IPS-20b (cell line): Measurements from ENCODE around the gene CHST8.

Experiments used
- H3K27ac ChIP-seq: one replicate; pipeline ENCODE4 v1.5.1; 2013; ENCODE audit warnings: low read length
- H3K27me3 ChIP-seq: 2 replicates; pipeline ENCODE4 v1.6.1; 2013; ENCODE audit warnings: mild to moderate bottlenecking, low read length, inconsistent platforms; ENCODE audit not compliant: insufficient read depth
- H3K36me3 ChIP-seq: 2 replicates; pipeline ENCODE4 v1.6.1; 2013; ENCODE audit warnings: low read depth, mild to moderate bottlenecking, inconsistent platforms, low read length, moderate library complexity; ENCODE audit not compliant: insufficient read depth
- H3K4me1 ChIP-seq: 2 replicates; pipeline ENCODE4 v1.6.1; 2013; ENCODE audit warnings: mild to moderate bottlenecking, control low read depth, inconsistent platforms, low read length, moderate library complexity; ENCODE audit not compliant: insufficient read depth
- H3K4me3 ChIP-seq: 2 replicates; pipeline ENCODE4 v1.5.1; 2013; ENCODE audit warnings: mild to moderate bottlenecking, low read length, inconsistent platforms
- H3K9ac ChIP-seq: 2 replicates; pipeline ENCODE4 v1.6.1; 2013; ENCODE audit warnings: low read depth, mild to moderate bottlenecking, inconsistent platforms, low read length, moderate library complexity
- H3K9me3 ChIP-seq: 2 replicates; pipeline ENCODE4 v1.6.1; 2013; ENCODE audit warnings: mild to moderate bottlenecking, low read depth, low read length, inconsistent platforms; ENCODE audit not compliant: insufficient read depth

CHST8 gene

GRCh38 chr19:33771384-33772101 lies 149.8 kb downstream of the CHST8 start:
- no peak overlapping the region for H3K4me3 ChIP-seq
- H3K9ac ChIP-seq = peak overlapping the region; percentile 32; the same call in 1 of the 2 replicates
- H3K27ac ChIP-seq = no peak overlapping the region
- H3K9me3 ChIP-seq = no peaks in the 10 kb centered on the region
- no peaks in the 10 kb centered on the region for H3K36me3 ChIP-seq
- H3K27me3 ChIP-seq = no peaks in the 10 kb centered on the region; the same call in 1 of the 2 replicates
- no peaks in the 10 kb centered on the region for H3K4me1 ChIP-seq

- no peak overlapping the region for H3K4me3 ChIP-seq
- no peaks in the 10 kb centered on the region for H3K9me3 ChIP-seq
- H3K4me1 ChIP-seq = no peaks in the 10 kb centered on the region
- H3K9ac ChIP-seq = no peak overlapping the region
- no peaks in the 10 kb centered on the region; the same call in 1 of the 2 replicates for H3K27me3 ChIP-seq
- no peaks in the 10 kb centered on the region for H3K36me3 ChIP-seq
- no peak overlapping the region for H3K27ac ChIP-seq
Measured at GRCh38 chr19:33772102-33772857, 150.5 kb downstream of the CHST8 start.

- no peaks in the 10 kb centered on the region for H3K4me1 ChIP-seq
- no peak overlapping the region for H3K27ac ChIP-seq
- H3K9me3 ChIP-seq = no peaks in the 10 kb centered on the region
- no peak overlapping the region for H3K9ac ChIP-seq
- H3K27me3 ChIP-seq = no peaks in the 10 kb centered on the region; the same call in 1 of the 2 replicates
- H3K36me3 ChIP-seq = no peaks in the 10 kb centered on the region
- H3K4me3 ChIP-seq = no peak overlapping the region
Measured at GRCh38 chr19:33772858-33773180, 151.1 kb downstream of the CHST8 start.

GRCh38 chr19:33773704-33774624 lies 152.2 kb downstream of the CHST8 start:
- Histone ChIP-seq H3K27me3 (peaks cover 8% of the 10 kb centered on the region), H3K4me1 (no peaks in the 10 kb centered on the region), H3K4me3 (no peak overlapping the region), H3K9me3 (no peaks in the 10 kb centered on the region), H3K36me3 (no peaks in the 10 kb centered on the region), H3K27ac (no peak overlapping the region), H3K9ac (no peak overlapping the region)

- Histone ChIP-seq H3K36me3 (no peaks in the 10 kb centered on the region), H3K4me1 (no peaks in the 10 kb centered on the region), H3K9me3 (no peaks in the 10 kb centered on the region), H3K27ac (no peak overlapping the region), H3K4me3 (no peak overlapping the region), H3K9ac (no peak overlapping the region), H3K27me3 (peaks cover 16% of the 10 kb centered on the region)
Measured at GRCh38 chr19:33774751-33775150, 153.0 kb downstream of the CHST8 start.

- Histone ChIP-seq H3K36me3 (no peaks in the 10 kb centered on the region), H3K9me3 (no peaks in the 10 kb centered on the region), H3K9ac (no peak overlapping the region), H3K27me3 (peaks cover 21% of the 10 kb centered on the region; the same call in 1 of the 2 replicates), H3K4me3 (no peak overlapping the region), H3K4me1 (no peaks in the 10 kb centered on the region), H3K27ac (no peak overlapping the region)
Measured at GRCh38 chr19:33775731-33776487, 154.2 kb downstream of the CHST8 start.

- Histone ChIP-seq H3K27ac (no peak overlapping the region), H3K27me3 (peaks cover 21% of the 10 kb centered on the region; the same call in 1 of the 2 replicates), H3K4me1 (no peaks in the 10 kb centered on the region), H3K9ac (no peak overlapping the region), H3K4me3 (no peak overlapping the region), H3K9me3 (no peaks in the 10 kb centered on the region), H3K36me3 (no peaks in the 10 kb centered on the region)
Measured at GRCh38 chr19:33777351-33777750, 155.6 kb downstream of the CHST8 start.

GRCh38 chr19:33777753-33778088 lies 156.0 kb downstream of the CHST8 start:
- Histone ChIP-seq H3K4me3 (no peak overlapping the region), H3K9ac (no peak overlapping the region), H3K4me1 (no peaks in the 10 kb centered on the region), H3K9me3 (no peaks in the 10 kb centered on the region), H3K27me3 (peaks cover 21% of the 10 kb centered on the region; the same call in 1 of the 2 replicates), H3K27ac (no peak overlapping the region), H3K36me3 (no peaks in the 10 kb centered on the region)

GRCh38 chr19:33778089-33778791 lies 156.5 kb downstream of the CHST8 start:
- Histone ChIP-seq H3K9me3 (no peaks in the 10 kb centered on the region), H3K9ac (no peak overlapping the region), H3K4me3 (peak overlapping the region; percentile 51; the same call in 1 of the 2 replicates), H3K27ac (no peak overlapping the region), H3K36me3 (no peaks in the 10 kb centered on the region), H3K27me3 (peaks cover 21% of the 10 kb centered on the region; the same call in 1 of the 2 replicates), H3K4me1 (no peaks in the 10 kb centered on the region)

- no peak overlapping the region for H3K9ac ChIP-seq
- H3K4me3 ChIP-seq = no peak overlapping the region
- peaks cover 21% of the 10 kb centered on the region; the same call in 1 of the 2 replicates for H3K27me3 ChIP-seq
- no peaks in the 10 kb centered on the region for H3K4me1 ChIP-seq
- no peaks in the 10 kb centered on the region for H3K36me3 ChIP-seq
- no peaks in the 10 kb centered on the region for H3K9me3 ChIP-seq
- H3K27ac ChIP-seq = no peak overlapping the region
Measured at GRCh38 chr19:33779849-33780248, 158.1 kb downstream of the CHST8 start.
